Endodermal cell (in vitro differentiated cells): Measurements from ENCODE around the gene ZNF846. TPM values are rescaled to one million over a fixed set of nuclear protein-coding genes. Genes with fewer than 3 reads are reported as not detected.

ENCODE experiments used
- DNase-seq: peaks from one replicate; pipeline ENCODE4 v3.0.0-alpha.2; 2017
- H3K27ac ChIP-seq: 2 replicates; pipeline ENCODE4 v1.5.1; 2013; ENCODE audit warnings: mild to moderate bottlenecking, low read depth, low read length, moderate library complexity
- H3K27me3 ChIP-seq: 2 replicates; pipeline ENCODE4 v1.6.1; 2013; ENCODE audit warnings: mild to moderate bottlenecking, low read length, moderate library complexity; ENCODE audit not compliant: insufficient read depth, control insufficient read depth, poor library complexity, severe bottlenecking
- H3K36me3 ChIP-seq: 2 replicates; pipeline ENCODE4 v1.7.0; 2013; ENCODE audit warnings: mild to moderate bottlenecking, low read length, moderate library complexity; ENCODE audit not compliant: control insufficient read depth, insufficient read depth
- H3K4me1 ChIP-seq: one replicate; pipeline ENCODE4 v1.7.0; 2013; ENCODE audit warnings: low read length; ENCODE audit not compliant: control insufficient read depth, insufficient read depth
- H3K4me3 ChIP-seq: 2 replicates; pipeline ENCODE4 v1.5.1; 2013; ENCODE audit warnings: mild to moderate bottlenecking, low read length, moderate library complexity
- H3K9ac ChIP-seq: 2 replicates; pipeline ENCODE4 v1.6.1; 2013; ENCODE audit warnings: mild to moderate bottlenecking, low read length, moderate library complexity; ENCODE audit not compliant: poor library complexity, severe bottlenecking; ENCODE audit errors: extremely low read depth
- H3K9me3 ChIP-seq: 2 replicates; pipeline ENCODE4 v1.6.1; 2013; ENCODE audit warnings: mild to moderate bottlenecking, low read length, moderate library complexity; ENCODE audit not compliant: control insufficient read depth
- H3K27ac Mint-ChIP-seq: 2 replicates; pipeline ENCODE4 v1.8.0; 2020; ENCODE audit warnings: mixed read lengths
- H3K27me3 Mint-ChIP-seq: 2 replicates; pipeline ENCODE4 v1.8.0; 2021; ENCODE audit warnings: mild to moderate bottlenecking, mixed read lengths; ENCODE audit not compliant: insufficient read depth
- H3K36me3 Mint-ChIP-seq: 2 replicates; pipeline ENCODE4 v1.8.0; 2020; ENCODE audit warnings: low read depth, mixed read lengths
- H3K4me1 Mint-ChIP-seq: 2 replicates; pipeline ENCODE4 v1.8.0; 2020; ENCODE audit warnings: mixed read lengths
- H3K4me3 Mint-ChIP-seq: 2 replicates; pipeline ENCODE4 v1.8.0; 2020; ENCODE audit warnings: mild to moderate bottlenecking, moderate library complexity, mixed read lengths
- H3K9me3 Mint-ChIP-seq: 2 replicates; pipeline ENCODE4 v1.8.0; 2020; ENCODE audit warnings: mild to moderate bottlenecking, mixed read lengths
- WGBS, 2 experiments: methylation state at CpG; one replicate each; pipeline versions ENCODE4 v1.1.5 to v1.1.7; 2013; ENCODE audit warnings: missing lambda C conversion rate in 2 of 2, mixed read lengths in 1 of 2; ENCODE audit not compliant: insufficient coverage in 1 of 2, insufficient read length in 1 of 2; 5-methylcytosine and 5-hydroxymethylcytosine counted together
- total RNA-seq, 2 donors: library from RNA; stranded (reverse); fragmentation: NEBNext Ultra II Directional in 1 of 2; extraction: Animal tissue kit (Norgen Biotek cat#: 25700) in 1 of 2; gene quantifications; 2 replicates in 1 of 2; 3 replicates in 1 of 2; pipeline ENCODE4 v1.2.1, GENCODE V29; 2021
- TF ChIP-seq, protein P1 (sequence below): fragments of 200-600 bp; sonication (generic); conservative IDR thresholded peaks from 2 replicates; pipeline ENCODE4 v1.5.0; 2021; ENCODE audit warnings: antibody characterized with exemption, mild to moderate bottlenecking

Gene ZNF846
- total RNA-seq, 2 donors from 2014 or later = 12.3 to 23.6 TPM

DNA sequence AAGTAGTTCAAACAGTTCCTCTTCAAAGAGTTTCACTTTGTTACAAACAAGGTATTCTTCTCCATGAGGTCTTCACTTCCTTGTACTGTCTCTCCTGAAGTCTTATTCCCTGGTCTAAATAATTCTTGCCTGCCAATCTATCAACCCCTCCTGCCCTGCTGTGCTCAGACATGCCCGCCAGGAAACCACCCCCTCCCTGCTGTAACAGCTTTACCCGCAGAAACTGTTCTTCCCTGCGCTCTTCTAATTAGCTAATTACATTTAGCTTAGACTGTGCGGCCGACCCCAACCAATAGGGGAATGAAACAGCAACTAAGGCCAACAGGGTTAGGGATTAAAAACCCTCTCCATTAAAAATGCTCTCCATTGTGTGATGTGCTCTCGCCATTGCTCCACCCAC, 46.7 kb downstream of the ZNF846 start:
- DNase-seq = no peak
- no peaks in the 10 kb centered on the region for H3K27me3 Mint-ChIP-seq
- H3K27me3 ChIP-seq = no peaks in the 10 kb centered on the region
- no peaks in the 10 kb centered on the region for H3K36me3 Mint-ChIP-seq
- no peak overlapping the region for H3K9ac ChIP-seq
- H3K27ac ChIP-seq = no peak overlapping the region
- TF ChIP-seq, protein P1, sequence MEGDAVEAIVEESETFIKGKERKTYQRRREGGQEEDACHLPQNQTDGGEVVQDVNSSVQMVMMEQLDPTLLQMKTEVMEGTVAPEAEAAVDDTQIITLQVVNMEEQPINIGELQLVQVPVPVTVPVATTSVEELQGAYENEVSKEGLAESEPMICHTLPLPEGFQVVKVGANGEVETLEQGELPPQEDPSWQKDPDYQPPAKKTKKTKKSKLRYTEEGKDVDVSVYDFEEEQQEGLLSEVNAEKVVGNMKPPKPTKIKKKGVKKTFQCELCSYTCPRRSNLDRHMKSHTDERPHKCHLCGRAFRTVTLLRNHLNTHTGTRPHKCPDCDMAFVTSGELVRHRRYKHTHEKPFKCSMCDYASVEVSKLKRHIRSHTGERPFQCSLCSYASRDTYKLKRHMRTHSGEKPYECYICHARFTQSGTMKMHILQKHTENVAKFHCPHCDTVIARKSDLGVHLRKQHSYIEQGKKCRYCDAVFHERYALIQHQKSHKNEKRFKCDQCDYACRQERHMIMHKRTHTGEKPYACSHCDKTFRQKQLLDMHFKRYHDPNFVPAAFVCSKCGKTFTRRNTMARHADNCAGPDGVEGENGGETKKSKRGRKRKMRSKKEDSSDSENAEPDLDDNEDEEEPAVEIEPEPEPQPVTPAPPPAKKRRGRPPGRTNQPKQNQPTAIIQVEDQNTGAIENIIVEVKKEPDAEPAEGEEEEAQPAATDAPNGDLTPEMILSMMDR = no peak
- no peak overlapping the region for H3K27ac Mint-ChIP-seq
- no peaks in the 10 kb centered on the region for H3K36me3 ChIP-seq
- peaks cover 5% of the 10 kb centered on the region for H3K9me3 ChIP-seq
- no peak overlapping the region for H3K4me3 Mint-ChIP-seq
- no peaks in the 10 kb centered on the region for H3K4me1 ChIP-seq
- H3K9me3 Mint-ChIP-seq = peaks cover 86% of the 10 kb centered on the region
- no peaks in the 10 kb centered on the region for H3K4me1 Mint-ChIP-seq
- H3K4me3 ChIP-seq = no peak overlapping the region
- WGBS, 2 experiments = 60 to 85% methylated on average over 1 to 6 of the region's 6 CpGs

DNA sequence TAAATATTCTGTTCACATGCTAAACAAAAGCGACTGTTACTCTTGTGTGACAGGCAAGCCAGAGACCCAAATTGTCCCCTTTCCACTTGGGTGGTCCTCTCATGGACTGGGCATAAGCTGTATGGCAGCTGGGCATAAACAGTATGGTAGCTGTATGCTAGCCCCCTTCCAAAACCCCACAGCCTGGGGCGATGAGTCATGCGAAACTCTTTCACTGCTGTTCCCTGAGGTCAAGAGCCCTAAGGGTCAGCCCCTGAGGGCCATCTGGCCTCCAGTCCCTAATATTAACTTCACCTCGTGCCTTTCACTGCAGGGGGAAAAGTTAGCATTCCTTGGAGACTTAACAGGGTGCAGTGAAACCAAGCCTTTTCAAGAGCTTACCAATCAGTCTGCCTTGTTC, 48.0 kb downstream of the ZNF846 start:
- Histone ChIP-seq H3K4me3 (no peak overlapping the region), H3K9me3 (peaks cover 5% of the 10 kb centered on the region), H3K27me3 (no peaks in the 10 kb centered on the region), H3K36me3 (no peaks in the 10 kb centered on the region), H3K4me1 (no peaks in the 10 kb centered on the region), H3K27ac (no peak overlapping the region), H3K9ac (no peak overlapping the region)
- Mint-ChIP-seq H3K9me3 (peaks cover 90% of the 10 kb centered on the region), H3K27ac (no peak overlapping the region), H3K36me3 (no peaks in the 10 kb centered on the region), H3K27me3 (no peaks in the 10 kb centered on the region), H3K4me3 (no peak overlapping the region), H3K4me1 (no peaks in the 10 kb centered on the region)
- 69 to 86% methylated on average over 2 to 4 of the region's 4 CpGs for WGBS, 2 experiments
- DNase-seq = no peak
- TF ChIP-seq, protein P1 = no peak

DNA sequence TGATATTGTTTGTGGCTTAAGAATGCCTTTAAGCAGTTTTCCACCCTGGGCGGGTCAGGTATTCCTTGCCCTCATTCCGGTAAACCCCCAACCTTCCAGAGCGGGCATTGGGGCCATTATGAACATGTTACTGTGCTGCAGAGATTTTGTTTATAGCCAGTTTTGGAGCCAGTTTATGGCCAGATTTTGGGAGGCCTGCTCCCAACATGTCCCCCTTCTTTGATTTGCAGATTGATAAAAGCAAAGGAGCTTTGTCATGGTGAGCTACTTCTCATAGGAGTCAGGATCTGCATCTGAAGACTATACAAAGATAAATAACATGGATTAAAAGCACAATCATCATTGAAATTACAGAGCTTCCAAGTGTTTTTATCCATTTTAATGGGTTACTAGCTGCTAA, 56.7 kb downstream of the ZNF846 start:
- H3K27ac Mint-ChIP-seq = no peak overlapping the region
- H3K27me3 Mint-ChIP-seq = no peaks in the 10 kb centered on the region
- no peaks in the 10 kb centered on the region for H3K27me3 ChIP-seq
- no peaks in the 10 kb centered on the region for H3K36me3 Mint-ChIP-seq
- H3K4me3 Mint-ChIP-seq = no peak overlapping the region
- no peak overlapping the region for H3K9ac ChIP-seq
- no peak overlapping the region for H3K4me3 ChIP-seq
- H3K9me3 Mint-ChIP-seq = peaks cover 88% of the 10 kb centered on the region
- H3K4me1 Mint-ChIP-seq = no peaks in the 10 kb centered on the region
- TF ChIP-seq, protein P1 = no peak
- DNase-seq = no peak
- H3K9me3 ChIP-seq = peaks cover 31% of the 10 kb centered on the region
- WGBS, 2 experiments = 94% methylated on average over 3 of the region's 3 CpGs; no CpG with 5 or more reads in 1 of the 2 experiments
- no peaks in the 10 kb centered on the region for H3K4me1 ChIP-seq
- H3K36me3 ChIP-seq = no peaks in the 10 kb centered on the region
- no peak overlapping the region for H3K27ac ChIP-seq
